K562 (cell line): ENCODE data around the gene PRSS50. TPM values are rescaled to one million over a fixed set of nuclear protein-coding genes. Genes with fewer than 3 reads are reported as not detected.

Experiments used
- ATAC-seq: fragments of 200-7000 bp; cut with Tn5 transposase; 3 replicates; pipeline ENCODE4 v1.9.1; 2020; ENCODE audit warnings: moderate library complexity
- BruUV-seq: library from RNA; stranded (reverse); fragments of 400-500 nt; replicated peaks from 2 replicates; lab custom pipeline; 2021; lab: Mats Ljungman, UMichigan
- CTCF ChIA-PET: fragments of 300-600 bp; formaldehyde crosslinking; extraction: SDS; loops from one replicate; lab custom pipeline; 2021; ENCODE audit warnings: low intra/inter-chr PET ratio; lab: Yijun Ruan, JAX
- POLR2A ChIA-PET: fragments of 300-600, 350-650 bp; sonication (Branson Sonifier 250); formaldehyde crosslinking; extraction: SDS; loops from one replicate; lab custom pipeline; 2021; ENCODE audit warnings: antibody characterized with exemption, inconsistent platforms; lab: Yijun Ruan, JAX
- DNase-seq, 4 experiments: peaks; one replicate each; pipeline versions ENCODE4 v3.0.0 to v3.0.0-alpha.2; 2011 to 2018; ENCODE audit warnings: low spot score in 3 of 4, mixed read lengths in 3 of 4; ENCODE audit errors: extremely low read depth in 1 of 4
- FAIRE-seq: peaks from 2 replicates; lab custom pipeline; 2011; peaks lifted over from hg19 to GRCh38; lab: Jason Lieb, UNC
- H2AFZ ChIP-seq: 2 replicates; pipeline ENCODE4 v1.6.0; 2011; ENCODE audit warnings: low read depth, low read length, control low read depth, inconsistent platforms
- H3K27ac ChIP-seq: fragments of 200-600 bp; 3 replicates; pipeline ENCODE4 v1.8.0; 2011; ENCODE audit warnings: low read depth, mild to moderate bottlenecking, control low read depth, inconsistent platforms, low read length, moderate library complexity, mixed read lengths; ENCODE audit errors: extremely low read depth
- H3K27me3 ChIP-seq, 2 experiments: fragments of 300-600 bp in 1 of 2; 2 replicates in 1 of 2; 3 replicates in 1 of 2; pipeline versions ENCODE4 v1.6.0 to v1.8.0; 2011; ENCODE audit warnings: inconsistent platforms in 2 of 2, low read length in 2 of 2, mild to moderate bottlenecking in 1 of 2, mixed read lengths in 1 of 2, moderate library complexity in 1 of 2; ENCODE audit not compliant: control insufficient read depth in 2 of 2, insufficient read depth in 2 of 2
- H3K36me3 ChIP-seq: fragments of 300-600 bp; 3 replicates; pipeline ENCODE4 v1.8.0; 2011; ENCODE audit warnings: mild to moderate bottlenecking, low read length, inconsistent platforms; ENCODE audit not compliant: control insufficient read depth, insufficient read depth
- H3K4me1 ChIP-seq, 2 experiments: fragments of 200-600 bp in 1 of 2; replicated peaks in 1 of 2; 2 replicates in 1 of 2; 3 replicates in 1 of 2; pipeline versions ENCODE4 v1.5.1 to v1.8.0; 2011; ENCODE audit warnings: inconsistent platforms in 2 of 2, low read length in 2 of 2, mild to moderate bottlenecking in 1 of 2, mixed read lengths in 1 of 2, moderate library complexity in 1 of 2; ENCODE audit not compliant: control insufficient read depth in 2 of 2, insufficient read depth in 2 of 2
- H3K4me2 ChIP-seq: 2 replicates; pipeline ENCODE4 v1.6.1; 2011; ENCODE audit warnings: low read length, control low read depth, inconsistent platforms, mixed read lengths; ENCODE audit not compliant: insufficient read depth
- H3K4me3 ChIP-seq: fragments of 200-600 bp; sonication (generic), shearing (Covaris generic); 2 replicates; pipeline ENCODE4 v1.5.1; 2016; ENCODE audit warnings: control low read depth, inconsistent platforms
- H3K79me2 ChIP-seq: fragments of 200-600 bp; 3 replicates; pipeline ENCODE4 v1.8.0; 2011; ENCODE audit warnings: low read length, inconsistent platforms; ENCODE audit not compliant: control insufficient read depth, insufficient read depth
- H3K9ac ChIP-seq, 2 experiments: 2 replicates each; pipeline versions ENCODE4 v1.6.0 to v1.6.1; 2011; ENCODE audit warnings: low read depth in 2 of 2, low read length in 2 of 2, control low read depth in 1 of 2, inconsistent platforms in 1 of 2, mild to moderate bottlenecking in 1 of 2, mixed read lengths in 1 of 2; ENCODE audit not compliant: insufficient read depth in 1 of 2
- H3K9me1 ChIP-seq: one replicate; pipeline ENCODE4 v1.6.0; 2011; ENCODE audit warnings: inconsistent platforms, mild to moderate bottlenecking, low read length, moderate library complexity; ENCODE audit not compliant: control insufficient read depth, insufficient read depth
- H3K9me3 ChIP-seq: replicated peaks from 2 replicates; pipeline ENCODE4 v1.5.1; 2011; ENCODE audit warnings: low read depth, low read length, inconsistent platforms; ENCODE audit not compliant: control insufficient read depth, insufficient read depth
- H4K20me1 ChIP-seq: replicated peaks from 2 replicates; pipeline ENCODE4 v1.6.1; 2011; ENCODE audit warnings: low read length, inconsistent platforms, mixed read lengths; ENCODE audit not compliant: control insufficient read depth, insufficient read depth
- CHAMP1 ChIP-seq: fragments of 450-650 bp; IDR thresholded peaks from 2 replicates; pipeline ENCODE4 v1.6.1; 2016; ENCODE audit warnings: mild to moderate bottlenecking
- CREB5 ChIP-seq: fragments of 250-450 bp; sonication (Bioruptor Pico); IDR thresholded peaks from 2 replicates; pipeline ENCODE4 v1.5.0; 2020; ENCODE audit warnings: mild to moderate bottlenecking
- ELK3 ChIP-seq: fragments of 450-650 bp; formaldehyde crosslinking; IDR thresholded peaks from 2 replicates; pipeline ENCODE4 v1.4.0; 2020; ENCODE audit warnings: mild to moderate bottlenecking
- FOXA3 ChIP-seq, 2 experiments: fragments of 450-650 bp in 1 of 2; sonication (generic) in 1 of 2; formaldehyde crosslinking; IDR thresholded peaks in 1 of 2; conservative IDR thresholded peaks in 1 of 2; 2 replicates each; pipeline versions ENCODE4 v1.4.0 to v1.8.0; 2020 to 2022; ENCODE audit warnings: mild to moderate bottlenecking in 2 of 2, missing genetic modification reagents in 1 of 2
- HMG20B ChIP-seq: fragments of 250-450 bp; sonication (Bioruptor Pico); IDR thresholded peaks from 2 replicates; pipeline ENCODE4 v1.5.0; 2021; ENCODE audit warnings: mild to moderate bottlenecking
- KLF6 ChIP-seq: fragments of 250-450 bp; sonication (Bioruptor Pico); IDR thresholded peaks from 2 replicates; pipeline ENCODE4 v1.4.0; 2020; ENCODE audit warnings: mild to moderate bottlenecking, moderate library complexity, borderline replicate concordance
- L3MBTL2 ChIP-seq: fragments of 450-650 bp; IDR thresholded peaks from 2 replicates; pipeline ENCODE4 v1.6.1; 2016; ENCODE audit warnings: mild to moderate bottlenecking, moderate library complexity
- NFIC ChIP-seq: fragments of 450-650 bp; IDR thresholded peaks from 2 replicates; pipeline ENCODE4 v1.6.1; 2017; ENCODE audit warnings: mild to moderate bottlenecking, inconsistent platforms
- NFRKB ChIP-seq: fragments of 450-650 bp; IDR thresholded peaks from 2 replicates; pipeline ENCODE4 v1.6.1; 2016; ENCODE audit warnings: low read depth
- TCF15 ChIP-seq: fragments of 250-450 bp; sonication (Bioruptor Pico); IDR thresholded peaks from 2 replicates; pipeline ENCODE4 v1.8.0; 2022; ENCODE audit warnings: moderate library complexity, mild to moderate bottlenecking, inconsistent platforms
- TFAP4 ChIP-seq: sonication (generic); formaldehyde crosslinking; IDR thresholded peaks from 2 replicates; pipeline ENCODE4 v1.8.0; 2022; ENCODE audit warnings: missing genetic modification reagents, mild to moderate bottlenecking, moderate library complexity, borderline replicate concordance
- ZFP36 ChIP-seq: fragments of 150-350 bp; IDR thresholded peaks from 2 replicates; pipeline ENCODE4 v1.6.1; 2018; ENCODE audit warnings: low read length, low read depth; ENCODE audit not compliant: partially characterized antibody
- ZNF57 ChIP-seq: fragments of 450-650 bp; formaldehyde crosslinking; IDR thresholded peaks from 2 replicates; pipeline ENCODE4 v1.4.0; 2020; ENCODE audit warnings: mild to moderate bottlenecking, moderate library complexity
- WGBS: fragments of 100-300 bp; shearing (Covaris generic); methylation state at CpG from one replicate; pipeline ENCODE4 v1.1.6; 2016; ENCODE audit warnings: low coverage, mixed read lengths; ENCODE audit not compliant: insufficient coverage; ENCODE audit errors: missing lambda C conversion rate; 5-methylcytosine and 5-hydroxymethylcytosine counted together
- in situ Hi-C: fragments of 300-500 bp; cut with MboI; formaldehyde crosslinking; loops from 4 replicates; pipeline ENCODE4 v1.15.0; 2018; ENCODE audit warnings: inconsistent platforms, mixed read lengths
- intact Hi-C: fragments of 100-400 bp; cut with micrococcal nuclease; formaldehyde crosslinking; loops from 2 replicates; pipeline ENCODE4 v1.14.2; 2022
- polyA plus RNA-seq, 8 experiments: library from polyadenylated mRNA; depleted of rRNA in 4 of 8; stranded (reverse) in 5 of 8; unstranded in 3 of 8; fragments of >200 nt; fragmentation: Nextera tagmentation in 2 of 8; fragmentation: Illumina TruSeq in 1 of 8; extraction: Ambion mirVana in 2 of 8; extraction: Trizol in 1 of 8; gene quantifications; 2 replicates each; pipeline versions ENCODE4 v1.2.1 to v1.2.3, GENCODE V29; 2011 to 2014; ENCODE audit warnings: inconsistent platforms in 1 of 8, missing spikeins in 1 of 8
- total RNA-seq, 7 experiments: library from RNA; depleted of rRNA in 6 of 7; stranded (reverse); fragments of >200 nt in 6 of 7; fragmentation: Illumina TruSeq in 2 of 7; extraction: Trizol in 2 of 7; gene quantifications; 2 replicates each; pipeline versions ENCODE4 v1.2.1 to v1.2.3, GENCODE V29; 2011 to 2021; ENCODE audit warnings: low replicate concordance in 1 of 7

PRSS50 gene
- total and polyA plus RNA-seq, 9 of the 15 experiments (the other 6 are each of a cell fraction or from before 2014, with no cell fraction given): 0.01 TPM; not detected in 8

- no peaks in the 10 kb centered on the region for H3K9me3 ChIP-seq
- H4K20me1 ChIP-seq: peaks cover 28% of the 10 kb centered on the region
- ATAC-seq (no peak), DNase-seq (no peak), FAIRE-seq (no peak)
- 0% methylated on average over 7 of the region's 7 CpGs for WGBS
- POLR2A ChIA-PET: interaction anchor here (0.7 kb wide), 2 partner anchors 9 to 17 kb away, joined by 3 to 4 read pairs; no protein-coding TSS in a partner anchor
- H3K9ac ChIP-seq: no peak overlapping the region
- in situ Hi-C loops (no loop called here), intact Hi-C loops (no loop called here)
- H3K79me2 ChIP-seq: no peaks in the 10 kb centered on the region
- CTCF ChIA-PET: interaction anchor here (0.5 kb wide), 1 partner anchor 114 kb away, joined by 4 read pairs; no protein-coding TSS in a partner anchor
- BruUV-seq: no TSS peak
- no peaks in the 10 kb centered on the region for H3K9me1 ChIP-seq
- H3K4me3 ChIP-seq: no peak overlapping the region
- H3K4me2 ChIP-seq: no peak overlapping the region
- H3K27ac ChIP-seq: no peak overlapping the region
- peaks cover 13 to 94% of the 10 kb centered on the region in 2 experiments for H3K27me3 ChIP-seq
- no peaks in the 10 kb centered on the region for H3K4me1 ChIP-seq
- no peak overlapping the region for H2AFZ ChIP-seq
- H3K36me3 ChIP-seq: no peaks in the 10 kb centered on the region
- TF ChIP-seq L3MBTL2: no peak
- TF ChIP-seq TCF15 (CRISPR knock-in tag): no peak
- no peak for TF ChIP-seq CREB5 (CRISPR knock-in tag)
- TF ChIP-seq ZNF57 (CRISPR knock-in tag): no peak
- no peak for TF ChIP-seq KLF6 (CRISPR knock-in tag)
- no peak for TF ChIP-seq ZFP36
- no peak for TF ChIP-seq TFAP4 (CRISPR knock-in tag)
- TF ChIP-seq NFRKB: no peak
- no peak for TF ChIP-seq HMG20B
- TF ChIP-seq NFIC: no peak
- TF ChIP-seq ELK3 (CRISPR knock-in tag): no peak
- TF ChIP-seq CHAMP1: no peak
- no peak for TF ChIP-seq FOXA3 (CRISPR knock-in tag; conservative IDR thresholded peaks at IDR 0.05 in 1 of 2, IDR thresholded peaks at IDR 0.05 in 1 of 2)
These were observed 51.2 kb downstream of the PRSS50 start for GRCh38 chr3:46666453-46666845.
